IMR-90 (cell line): ENCODE measurements around the gene AGT. TPM values are rescaled to one million over a fixed set of nuclear protein-coding genes. Genes with fewer than 3 reads are reported as not detected.

Source experiments
- ATAC-seq: fragments of 200-7000 bp; cut with Tn5 transposase; 2 replicates; pipeline ENCODE4 v1.9.1; 2020; ENCODE audit warnings: low read depth, mild to moderate bottlenecking, moderate library complexity
- BruUV-seq: library from RNA; stranded (reverse); fragments of 400-500 nt; replicated peaks from 2 replicates; lab custom pipeline; 2021; lab: Mats Ljungman, UMichigan
- CTCF ChIA-PET: fragments of 300-600 bp; formaldehyde crosslinking; extraction: SDS; loops from one replicate; lab custom pipeline; 2021; ENCODE audit warnings: antibody characterized with exemption; lab: Yijun Ruan, JAX
- POLR2A ChIA-PET: fragments of 300-600 bp; sonication (Branson Sonifier 250); formaldehyde crosslinking; loops from one replicate; lab custom pipeline; 2022; ENCODE audit warnings: antibody characterized with exemption; ENCODE audit not compliant: unreplicated experiment; lab: Charles Lee
- DNase-seq: peaks from one replicate; pipeline ENCODE4 v3.0.0; 2013
- H2AFZ ChIP-seq: replicated peaks from 2 replicates; pipeline ENCODE3; 2013; ENCODE audit warnings: low read length, mild to moderate bottlenecking; ENCODE audit not compliant: poor library complexity
- H2AK5ac ChIP-seq: 2 replicates; pipeline ENCODE4 v1.6.1; 2013; ENCODE audit warnings: low read depth, low read length, inconsistent platforms
- H2AK9ac ChIP-seq: replicated peaks from 2 replicates; pipeline ENCODE3; 2013; ENCODE audit warnings: mild to moderate bottlenecking, low read depth, low read length, moderate library complexity; ENCODE audit not compliant: poor library complexity
- H2BK120ac ChIP-seq: 2 replicates; pipeline ENCODE4 v1.6.1; 2013; ENCODE audit warnings: low read depth, low read length, inconsistent platforms
- H2BK15ac ChIP-seq: 3 replicates; pipeline ENCODE4 v1.6.1; 2013; ENCODE audit warnings: low read depth, low read length, inconsistent platforms
- H2BK20ac ChIP-seq: 2 replicates; pipeline ENCODE4 v1.6.1; 2013; ENCODE audit warnings: low read depth, mild to moderate bottlenecking, inconsistent platforms, low read length, moderate library complexity
- H2BK5ac ChIP-seq: 2 replicates; pipeline ENCODE4 v1.6.1; 2013; ENCODE audit warnings: mild to moderate bottlenecking, low read depth, low read length, inconsistent platforms; ENCODE audit not compliant: poor library complexity, severe bottlenecking
- H3K14ac ChIP-seq: replicated peaks from 2 replicates; pipeline ENCODE4 v1.6.1; 2013; ENCODE audit warnings: low read depth, low read length, inconsistent platforms
- H3K18ac ChIP-seq: 2 replicates; pipeline ENCODE4 v1.6.1; 2013; ENCODE audit warnings: low read depth, low read length, control low read depth
- H3K23ac ChIP-seq: 2 replicates; pipeline ENCODE4 v1.6.1; 2013; ENCODE audit warnings: low read depth, low read length, inconsistent platforms
- H3K27ac ChIP-seq: 2 replicates; pipeline ENCODE4 v1.5.1; 2013; ENCODE audit warnings: mild to moderate bottlenecking, control low read depth, low read length; ENCODE audit not compliant: insufficient read depth
- H3K27me3 ChIP-seq: 2 replicates; pipeline ENCODE4 v1.6.1; 2013; ENCODE audit warnings: low read length; ENCODE audit not compliant: control insufficient read depth, insufficient read depth
- H3K36me3 ChIP-seq: 2 replicates; pipeline ENCODE4 v1.6.1; 2013; ENCODE audit warnings: low read length, mixed read lengths; ENCODE audit not compliant: control insufficient read depth, insufficient read depth
- H3K4ac ChIP-seq: 2 replicates; pipeline ENCODE4 v1.6.1; 2013; ENCODE audit warnings: low read depth, low read length, inconsistent platforms
- H3K4me1 ChIP-seq: 2 replicates; pipeline ENCODE4 v1.6.1; 2013; ENCODE audit warnings: low read length, mixed read lengths; ENCODE audit not compliant: control insufficient read depth, insufficient read depth
- H3K4me2 ChIP-seq: 2 replicates; pipeline ENCODE4 v1.6.1; 2013; ENCODE audit warnings: low read depth, mild to moderate bottlenecking, control low read depth, low read length, moderate library complexity
- H3K4me3 ChIP-seq: 2 replicates; pipeline ENCODE4 v1.5.1; 2013; ENCODE audit warnings: low read depth, mild to moderate bottlenecking, control low read depth, low read length, moderate library complexity; ENCODE audit not compliant: insufficient read depth
- H3K56ac ChIP-seq: 2 replicates; pipeline ENCODE4 v1.6.1; 2013; ENCODE audit warnings: low read length, inconsistent platforms; ENCODE audit not compliant: insufficient read depth; ENCODE audit errors: extremely low read depth
- H3K79me1 ChIP-seq, 2 experiments: 2 replicates each; pipeline ENCODE4 v1.6.1; 2013; ENCODE audit warnings: low read length in 2 of 2, inconsistent platforms in 1 of 2, low read depth in 1 of 2
- H3K9ac ChIP-seq: 2 replicates; pipeline ENCODE4 v1.6.1; 2013; ENCODE audit warnings: low read depth, low read length, control low read depth
- H3K9me1 ChIP-seq: 2 replicates; pipeline ENCODE4 v1.6.1; 2013; ENCODE audit warnings: low read length, inconsistent platforms; ENCODE audit not compliant: insufficient read depth
- H3K9me3 ChIP-seq: 2 replicates; pipeline ENCODE4 v1.6.1; 2013; ENCODE audit warnings: low read length; ENCODE audit not compliant: control insufficient read depth, insufficient read depth
- H4K20me1 ChIP-seq: 2 replicates; pipeline ENCODE4 v1.6.1; 2013; ENCODE audit warnings: low read length, inconsistent platforms; ENCODE audit not compliant: insufficient read depth
- H4K5ac ChIP-seq: 2 replicates; pipeline ENCODE4 v1.6.1; 2013; ENCODE audit warnings: mild to moderate bottlenecking, low read depth, low read length, control low read depth
- H4K8ac ChIP-seq, 2 experiments: 2 replicates each; pipeline ENCODE4 v1.6.1; 2013; ENCODE audit warnings: low read depth in 2 of 2, low read length in 2 of 2, control low read depth in 1 of 2, inconsistent platforms in 1 of 2
- H4K91ac ChIP-seq: 2 replicates; pipeline ENCODE4 v1.6.1; 2013; ENCODE audit warnings: low read depth, low read length, inconsistent platforms; ENCODE audit not compliant: insufficient read depth
- BHLHE40 ChIP-seq: fragments of 150-350 bp; IDR thresholded peaks from 2 replicates; pipeline ENCODE4 v1.6.1; 2016; ENCODE audit warnings: mild to moderate bottlenecking, low read depth, low read length
- CHD1 ChIP-seq: IDR thresholded peaks from 2 replicates; pipeline ENCODE4 v1.6.1; 2012; ENCODE audit warnings: low read depth, low read length, improper control_type of control experiment
- ELK1 ChIP-seq: fragments of 150-350 bp; IDR thresholded peaks from 2 replicates; pipeline ENCODE4 v1.6.1; 2016; ENCODE audit warnings: low read depth, mild to moderate bottlenecking, low read length, moderate library complexity, borderline replicate concordance
- FOS ChIP-seq: fragments of 150-350 bp; IDR thresholded peaks from 2 replicates; pipeline ENCODE4 v1.6.1; 2016; ENCODE audit warnings: low read depth, low read length
- MAFK ChIP-seq: IDR thresholded peaks from 2 replicates; pipeline ENCODE4 v1.6.1; 2012; ENCODE audit warnings: low read depth, low read length, improper control_type of control experiment
- MAZ ChIP-seq: IDR thresholded peaks from 2 replicates; pipeline ENCODE4 v1.6.1; 2012; ENCODE audit warnings: low read depth, mild to moderate bottlenecking, low read length, improper control_type of control experiment, moderate library complexity, borderline replicate concordance
- MXI1 ChIP-seq: IDR thresholded peaks from 2 replicates; pipeline ENCODE4 v1.6.1; 2012; ENCODE audit warnings: low read depth, mild to moderate bottlenecking, low read length, moderate library complexity, borderline replicate concordance
- POLR2A ChIP-seq: IDR thresholded peaks from 2 replicates; pipeline ENCODE4 v1.6.1; 2012; ENCODE audit warnings: mild to moderate bottlenecking, low read depth, low read length
- RAD21 ChIP-seq: IDR thresholded peaks from 2 replicates; pipeline ENCODE4 v1.6.1; 2012; ENCODE audit warnings: low read length, improper control_type of control experiment
- RCOR1 ChIP-seq: IDR thresholded peaks from 2 replicates; pipeline ENCODE4 v1.6.1; 2012; ENCODE audit warnings: mild to moderate bottlenecking, low read length, improper control_type of control experiment; ENCODE audit not compliant: insufficient replicate concordance
- RFX5 ChIP-seq: IDR thresholded peaks from 2 replicates; pipeline ENCODE4 v1.8.0; 2012; ENCODE audit warnings: low read depth, mild to moderate bottlenecking, low read length, moderate library complexity
- SMC3 ChIP-seq: fragments of 150-350 bp; IDR thresholded peaks from 2 replicates; pipeline ENCODE4 v1.6.1; 2016; ENCODE audit warnings: low read depth, mild to moderate bottlenecking, antibody characterized with exemption, low read length, moderate library complexity
- USF2 ChIP-seq: fragments of 150-350 bp; IDR thresholded peaks from 2 replicates; pipeline ENCODE4 v1.6.1; 2017; ENCODE audit warnings: mild to moderate bottlenecking, antibody characterized with exemption, low read length, low read depth
- WGBS, 2 experiments: methylation state at CpG; one replicate each; pipeline versions ENCODE4 v1.1.5 to v1.1.7; 2013; ENCODE audit warnings: missing lambda C conversion rate in 2 of 2; ENCODE audit not compliant: insufficient read length in 1 of 2; ENCODE audit errors: extremely low coverage in 2 of 2; 5-methylcytosine and 5-hydroxymethylcytosine counted together
- dilution Hi-C: fragments of 300-500 bp; cut with HindIII; formaldehyde crosslinking; loops from one replicate; pipeline ENCODE4 v1.14.3; 2018; ENCODE audit warnings: low sequenced_read_pairs; ENCODE audit not compliant: unreplicated experiment
- in situ Hi-C: fragments of 300-500 bp; cut with MboI; formaldehyde crosslinking; loops from 3 replicates; pipeline ENCODE4 v1.14.3; 2019; ENCODE audit warnings: low sequenced_read_pairs, inconsistent platforms, mixed read lengths
- intact Hi-C: fragments of 100-400 bp; cut with micrococcal nuclease; formaldehyde crosslinking; loops from 2 replicates; pipeline ENCODE4 v1.10.0; 2022
- polyA plus RNA-seq, 3 experiments: library from polyadenylated mRNA; depleted of rRNA; stranded (reverse); fragments of >200 nt; gene quantifications; 2 replicates each; pipeline ENCODE4 v1.2.3, GENCODE V29; 2012; ENCODE audit warnings: low replicate concordance in 1 of 3
- total RNA-seq: library from RNA; depleted of rRNA; stranded (reverse); fragments of >200 nt; gene quantifications from 2 replicates; pipeline ENCODE4 v1.2.3, GENCODE V29; 2012
- TF ChIP-seq, protein P1 (sequence below): conservative IDR thresholded peaks from 2 replicates; pipeline ENCODE4 v1.5.1; 2012; ENCODE audit warnings: mild to moderate bottlenecking, low read depth, low read length, improper control_type of control experiment

AGT gene
- total and polyA plus RNA-seq, 2 of the 4 experiments (the other 2 are of a cell fraction) = 0.18 to 0.34 TPM

DNA sequence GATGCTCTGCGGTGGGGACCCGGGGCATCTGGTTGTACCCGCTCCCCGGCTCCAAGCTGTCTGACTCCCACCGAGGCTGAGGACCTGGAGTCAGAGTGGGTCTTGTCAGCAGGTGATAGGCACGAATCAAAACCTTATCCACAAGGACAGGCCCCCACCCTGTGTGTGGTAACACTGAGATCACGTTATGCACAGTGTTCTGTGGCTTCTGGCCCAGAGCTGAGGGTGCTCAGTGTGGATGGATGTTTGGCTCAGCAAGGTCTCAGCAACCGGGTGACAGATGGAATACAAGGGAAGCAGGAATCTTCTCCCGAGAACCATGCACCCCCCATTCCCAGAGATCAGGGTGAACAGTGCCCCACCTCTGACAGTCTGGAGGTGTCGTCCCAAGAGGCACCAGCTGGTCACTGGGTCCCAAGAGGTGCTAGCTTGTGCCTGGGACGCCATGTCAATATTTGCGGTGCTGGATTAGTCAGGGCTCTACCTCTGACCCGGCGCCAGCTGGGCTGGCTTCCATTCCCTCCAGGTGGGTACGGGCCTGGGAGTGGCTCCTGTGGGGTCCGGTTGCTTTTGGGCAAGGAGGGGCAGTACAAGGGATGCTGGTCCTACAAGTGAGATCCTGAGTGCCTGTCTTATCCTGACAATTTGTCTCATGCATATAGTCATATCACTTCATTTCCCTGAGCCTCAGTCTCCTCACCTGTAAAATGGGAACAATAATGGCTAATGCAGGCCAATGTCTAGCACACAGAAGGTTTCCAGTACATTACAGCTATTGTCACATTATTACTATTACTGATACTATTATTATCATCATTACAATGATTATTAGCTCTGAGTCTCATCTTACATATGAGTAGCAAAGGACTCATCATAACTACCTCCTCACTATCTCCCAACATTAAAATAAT is 34.2 kb upstream of the AGT start:
- no peak overlapping the region for H2AFZ ChIP-seq
- no peak overlapping the region for H3K14ac ChIP-seq
- H2BK120ac ChIP-seq = no peak overlapping the region
- no peak overlapping the region for H4K5ac ChIP-seq
- ATAC-seq = no peak
- H2BK5ac ChIP-seq = no peak overlapping the region
- no peak overlapping the region for H3K9ac ChIP-seq
- in situ Hi-C loops (no loop called here), intact Hi-C loops (no loop called here), dilution Hi-C loops (no loop called here)
- H3K36me3 ChIP-seq = no peaks in the 10 kb centered on the region
- no peaks in the 10 kb centered on the region for H3K79me1 ChIP-seq
- no TSS peak for BruUV-seq
- no peak overlapping the region for H2BK15ac ChIP-seq
- no peak overlapping the region for H2BK20ac ChIP-seq
- no peak overlapping the region for H3K27ac ChIP-seq
- H3K27me3 ChIP-seq = peaks cover 2% of the 10 kb centered on the region; the same call in 1 of the 2 replicates
- H3K18ac ChIP-seq = no peak overlapping the region
- H3K4ac ChIP-seq = no peak overlapping the region
- ChIA-PET CTCF (interaction anchor here (0.6 kb wide), 1 partner anchor 88 kb away, joined by 6 read pairs; no protein-coding TSS in a partner anchor), POLR2A (no interaction called here)
- no peak overlapping the region for H2AK9ac ChIP-seq
- no CpG with 5 or more reads among the region's 16 CpGs for WGBS, 2 experiments
- H3K4me3 ChIP-seq = no peak overlapping the region
- peaks cover 9% of the 10 kb centered on the region; the same call in 1 of the 2 replicates for H3K4me1 ChIP-seq
- no peak overlapping the region for H4K91ac ChIP-seq
- H3K4me2 ChIP-seq = no peak overlapping the region
- no peak overlapping the region for H3K23ac ChIP-seq
- no peak for DNase-seq
- peaks cover 3% of the 10 kb centered on the region; the same call in 1 of the 2 replicates for H3K9me1 ChIP-seq
- H2AK5ac ChIP-seq = no peak overlapping the region
- no peak overlapping the region for H3K56ac ChIP-seq
- no peaks in the 10 kb centered on the region for H4K20me1 ChIP-seq
- no peaks in the 10 kb centered on the region for H3K9me3 ChIP-seq
- H4K8ac ChIP-seq = no peak overlapping the region
- no peak for TF ChIP-seq RAD21
- TF ChIP-seq RFX5 = no peak
- TF ChIP-seq MAZ = no peak
- no peak for TF ChIP-seq POLR2A
- no peak for TF ChIP-seq RCOR1
- no peak for TF ChIP-seq MAFK
- TF ChIP-seq FOS = no peak
- no peak for TF ChIP-seq ELK1
- TF ChIP-seq, protein P1, sequence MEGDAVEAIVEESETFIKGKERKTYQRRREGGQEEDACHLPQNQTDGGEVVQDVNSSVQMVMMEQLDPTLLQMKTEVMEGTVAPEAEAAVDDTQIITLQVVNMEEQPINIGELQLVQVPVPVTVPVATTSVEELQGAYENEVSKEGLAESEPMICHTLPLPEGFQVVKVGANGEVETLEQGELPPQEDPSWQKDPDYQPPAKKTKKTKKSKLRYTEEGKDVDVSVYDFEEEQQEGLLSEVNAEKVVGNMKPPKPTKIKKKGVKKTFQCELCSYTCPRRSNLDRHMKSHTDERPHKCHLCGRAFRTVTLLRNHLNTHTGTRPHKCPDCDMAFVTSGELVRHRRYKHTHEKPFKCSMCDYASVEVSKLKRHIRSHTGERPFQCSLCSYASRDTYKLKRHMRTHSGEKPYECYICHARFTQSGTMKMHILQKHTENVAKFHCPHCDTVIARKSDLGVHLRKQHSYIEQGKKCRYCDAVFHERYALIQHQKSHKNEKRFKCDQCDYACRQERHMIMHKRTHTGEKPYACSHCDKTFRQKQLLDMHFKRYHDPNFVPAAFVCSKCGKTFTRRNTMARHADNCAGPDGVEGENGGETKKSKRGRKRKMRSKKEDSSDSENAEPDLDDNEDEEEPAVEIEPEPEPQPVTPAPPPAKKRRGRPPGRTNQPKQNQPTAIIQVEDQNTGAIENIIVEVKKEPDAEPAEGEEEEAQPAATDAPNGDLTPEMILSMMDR = no peak
- TF ChIP-seq CHD1 = no peak
- no peak for TF ChIP-seq MXI1
- no peak for TF ChIP-seq USF2
- TF ChIP-seq BHLHE40 = no peak
- no peak for TF ChIP-seq SMC3
